ENCODE results near the gene MAP3K21. TPM values are rescaled to one million over a fixed set of nuclear protein-coding genes. Genes with fewer than 3 reads are reported as not detected.

MAP3K21 gene
- total RNA-seq, 1 donor from 2014 or later, result 6.9 TPM

GRCh38 chr1:233364695-233365539, 37.4 kb downstream of the MAP3K21 start:
- Histone ChIP-seq H3K27ac (no peak overlapping the region), H3K27me3 (no peaks in the 10 kb centered on the region), H3K9me3 (no peaks in the 10 kb centered on the region), H3K4me1 (no peaks in the 10 kb centered on the region), H3K36me3 (no peaks in the 10 kb centered on the region), H3K4me3 (no peak overlapping the region)
- no peak for TF ChIP-seq POLR2A (IDR thresholded peaks at IDR 0.05)
- TF ChIP-seq, protein P1, sequence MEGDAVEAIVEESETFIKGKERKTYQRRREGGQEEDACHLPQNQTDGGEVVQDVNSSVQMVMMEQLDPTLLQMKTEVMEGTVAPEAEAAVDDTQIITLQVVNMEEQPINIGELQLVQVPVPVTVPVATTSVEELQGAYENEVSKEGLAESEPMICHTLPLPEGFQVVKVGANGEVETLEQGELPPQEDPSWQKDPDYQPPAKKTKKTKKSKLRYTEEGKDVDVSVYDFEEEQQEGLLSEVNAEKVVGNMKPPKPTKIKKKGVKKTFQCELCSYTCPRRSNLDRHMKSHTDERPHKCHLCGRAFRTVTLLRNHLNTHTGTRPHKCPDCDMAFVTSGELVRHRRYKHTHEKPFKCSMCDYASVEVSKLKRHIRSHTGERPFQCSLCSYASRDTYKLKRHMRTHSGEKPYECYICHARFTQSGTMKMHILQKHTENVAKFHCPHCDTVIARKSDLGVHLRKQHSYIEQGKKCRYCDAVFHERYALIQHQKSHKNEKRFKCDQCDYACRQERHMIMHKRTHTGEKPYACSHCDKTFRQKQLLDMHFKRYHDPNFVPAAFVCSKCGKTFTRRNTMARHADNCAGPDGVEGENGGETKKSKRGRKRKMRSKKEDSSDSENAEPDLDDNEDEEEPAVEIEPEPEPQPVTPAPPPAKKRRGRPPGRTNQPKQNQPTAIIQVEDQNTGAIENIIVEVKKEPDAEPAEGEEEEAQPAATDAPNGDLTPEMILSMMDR (IDR thresholded peaks at IDR 0.05), result peak; percentile 24 to 42 (median 35)
- intact Hi-C loops (cut with DNase I), result no loop called here
- no peak for DNase-seq (ENCODE audit: extremely low spot score in 2 of 2)

GRCh38 chr1:233366575-233366974, 39.1 kb downstream of the MAP3K21 start:
- Histone ChIP-seq H3K27ac (no peak overlapping the region), H3K9me3 (no peaks in the 10 kb centered on the region), H3K36me3 (no peaks in the 10 kb centered on the region), H3K27me3 (no peaks in the 10 kb centered on the region), H3K4me3 (no peak overlapping the region), H3K4me1 (no peaks in the 10 kb centered on the region)
- TF ChIP-seq, protein P1 (IDR thresholded peaks at IDR 0.05), result no peak
- TF ChIP-seq POLR2A (IDR thresholded peaks at IDR 0.05) (no peak), POLR2AphosphoS5 (IDR thresholded peaks at IDR 0.05; ENCODE audit: insufficient read depth in 1 of 2, low read depth in 1 of 2) (no peak)
- intact Hi-C loops (cut with DNase I), result no loop called here
- DNase-seq (ENCODE audit: extremely low spot score in 2 of 2), result no peak

DNA sequence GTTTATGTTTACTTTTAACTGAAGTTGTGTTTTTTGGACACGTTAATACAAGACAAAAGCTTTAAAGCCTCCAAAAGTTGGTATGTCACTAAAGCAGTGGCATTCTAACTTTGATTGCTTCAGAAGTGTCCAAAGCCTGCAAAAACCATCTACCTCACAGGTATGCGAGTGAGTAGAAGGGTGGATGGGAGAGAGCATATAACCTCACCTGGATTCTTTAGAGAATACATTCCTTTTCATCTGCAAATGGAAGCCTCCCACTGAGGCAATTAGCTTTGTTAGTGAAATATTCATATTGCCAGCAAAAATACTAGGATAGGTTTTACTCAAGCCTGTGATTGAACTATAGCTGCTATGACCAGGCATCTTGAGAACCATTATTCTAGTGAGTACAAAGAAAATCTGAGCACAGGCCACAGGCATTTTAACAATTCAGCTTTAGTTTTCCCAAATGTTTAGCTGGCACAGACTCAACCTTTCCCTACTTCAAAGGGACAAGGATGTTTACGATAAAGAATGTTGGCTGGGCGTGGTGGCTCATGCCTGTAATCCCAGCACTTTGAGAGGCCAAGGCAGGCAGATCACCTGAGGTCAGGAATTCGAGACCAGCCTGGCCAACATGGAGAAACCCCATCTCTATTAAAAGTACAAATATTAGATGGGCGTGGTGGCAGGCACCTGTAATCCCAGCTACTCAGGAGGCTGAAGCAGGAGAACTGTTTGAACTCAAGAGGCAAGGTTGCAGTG, 39.7 kb downstream of the MAP3K21 start:
- Histone ChIP-seq H3K27ac (no peak overlapping the region), H3K4me3 (no peak overlapping the region), H3K4me1 (no peaks in the 10 kb centered on the region), H3K36me3 (no peaks in the 10 kb centered on the region), H3K9me3 (no peaks in the 10 kb centered on the region), H3K27me3 (no peaks in the 10 kb centered on the region)
- TF ChIP-seq POLR2A (IDR thresholded peaks at IDR 0.05) (no peak), POLR2AphosphoS5 (IDR thresholded peaks at IDR 0.05; ENCODE audit: insufficient read depth in 1 of 2, low read depth in 1 of 2) (no peak)
- TF ChIP-seq, protein P1 (IDR thresholded peaks at IDR 0.05), result no peak
- intact Hi-C loops (cut with DNase I), result no loop called here
- no peak for DNase-seq (ENCODE audit: extremely low spot score in 2 of 2)

DNA sequence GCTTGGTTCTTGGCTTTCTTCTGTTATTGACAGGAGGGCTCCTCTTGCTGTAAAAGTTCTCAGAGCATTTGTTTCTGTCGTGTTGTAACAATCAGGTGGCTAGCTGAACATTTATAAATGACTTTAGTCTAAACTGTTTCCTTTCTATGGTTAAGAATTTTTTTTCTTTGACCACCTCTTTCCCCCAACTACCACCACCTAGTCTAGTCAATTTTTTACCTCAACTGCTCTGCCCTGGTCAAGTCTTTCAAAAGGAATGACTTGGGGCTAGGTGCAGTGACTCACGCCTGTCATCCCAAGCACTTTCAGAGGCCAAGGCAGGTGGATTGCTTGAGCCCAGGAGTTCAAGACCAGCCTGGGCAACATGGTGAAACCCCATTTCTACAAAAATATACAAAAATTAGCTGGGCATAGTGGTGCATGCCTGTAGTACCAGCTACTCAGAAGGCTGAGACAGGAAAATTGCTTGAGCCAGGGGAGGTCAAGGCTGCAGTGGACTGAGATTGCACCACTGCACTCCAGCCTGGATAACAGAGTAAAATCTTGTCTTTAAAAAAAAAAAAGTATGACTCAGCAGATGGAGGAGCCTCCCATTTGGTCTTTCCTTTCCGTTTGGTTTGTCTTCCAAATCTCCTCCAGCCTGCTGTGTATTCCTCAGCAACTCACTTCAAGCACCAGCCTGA, 40.7 kb downstream of the MAP3K21 start:
- intact Hi-C loops (cut with DNase I), result no loop called here
- no peaks in the 10 kb centered on the region for H3K9me3 ChIP-seq
- H3K4me3 ChIP-seq, result no peak overlapping the region
- no peak for DNase-seq (ENCODE audit: extremely low spot score in 2 of 2)
- no peak for TF ChIP-seq POLR2AphosphoS5 (IDR thresholded peaks at IDR 0.05; ENCODE audit: insufficient read depth in 1 of 2, low read depth in 1 of 2)
- TF ChIP-seq, protein P1 (IDR thresholded peaks at IDR 0.05), result no peak
- no peak for TF ChIP-seq POLR2A (IDR thresholded peaks at IDR 0.05)
- no peaks in the 10 kb centered on the region for H3K36me3 ChIP-seq
- no peaks in the 10 kb centered on the region for H3K27me3 ChIP-seq
- H3K4me1 ChIP-seq, result no peaks in the 10 kb centered on the region
- H3K27ac ChIP-seq, result no peak overlapping the region
